Measurements from ENCODE around the gene PRR33.

- no peak for TF ChIP-seq POLR2A (IDR thresholded peaks at IDR 0.05; ENCODE audit: low read depth)
- TF ChIP-seq CTCF (IDR thresholded peaks at IDR 0.05) = no peak
- TF ChIP-seq POLR2AphosphoS5 (IDR thresholded peaks at IDR 0.05) = no peak
- no peak for TF ChIP-seq EP300 (IDR thresholded peaks at IDR 0.05)
Measured at GRCh38 chr11:1853376-1854131, 38.1 kb downstream of the PRR33 start.

Measured in esophagus muscularis mucosa (tissue), 4 donors.